Measurements from ENCODE around the gene NRXN2.

NRXN2 gene

DNA sequence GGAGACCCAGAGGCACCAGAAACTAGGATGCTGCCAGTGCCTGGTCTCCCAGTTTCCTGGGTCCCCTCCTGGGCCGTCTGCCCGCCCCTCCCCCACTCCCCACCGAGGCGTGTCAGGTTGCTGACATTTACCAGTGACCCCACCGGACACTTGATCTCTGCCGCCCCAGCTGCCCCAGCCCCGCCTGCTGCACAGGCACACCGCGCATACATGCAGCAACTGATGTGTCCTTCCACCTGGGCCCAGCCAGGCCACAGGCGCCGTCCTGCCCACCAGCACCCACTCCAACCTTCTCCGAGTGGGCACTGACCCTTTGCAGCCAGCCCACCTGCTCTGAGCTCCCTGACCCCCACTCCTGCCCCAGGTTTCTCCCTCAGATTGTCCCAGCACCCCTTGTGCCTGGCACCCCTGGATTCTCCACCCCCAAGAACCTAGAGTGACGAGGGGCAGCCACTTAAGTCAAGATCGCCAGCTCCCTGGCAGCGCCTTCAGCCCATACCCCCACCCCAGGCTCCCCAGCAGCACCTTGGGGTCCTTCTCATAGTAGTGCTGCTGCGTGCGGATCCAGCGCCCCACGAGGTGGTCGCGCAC is 36.2 kb upstream of the NRXN2 start:
- no peak for DNase-seq (ENCODE audit: low spot score)

DNA sequence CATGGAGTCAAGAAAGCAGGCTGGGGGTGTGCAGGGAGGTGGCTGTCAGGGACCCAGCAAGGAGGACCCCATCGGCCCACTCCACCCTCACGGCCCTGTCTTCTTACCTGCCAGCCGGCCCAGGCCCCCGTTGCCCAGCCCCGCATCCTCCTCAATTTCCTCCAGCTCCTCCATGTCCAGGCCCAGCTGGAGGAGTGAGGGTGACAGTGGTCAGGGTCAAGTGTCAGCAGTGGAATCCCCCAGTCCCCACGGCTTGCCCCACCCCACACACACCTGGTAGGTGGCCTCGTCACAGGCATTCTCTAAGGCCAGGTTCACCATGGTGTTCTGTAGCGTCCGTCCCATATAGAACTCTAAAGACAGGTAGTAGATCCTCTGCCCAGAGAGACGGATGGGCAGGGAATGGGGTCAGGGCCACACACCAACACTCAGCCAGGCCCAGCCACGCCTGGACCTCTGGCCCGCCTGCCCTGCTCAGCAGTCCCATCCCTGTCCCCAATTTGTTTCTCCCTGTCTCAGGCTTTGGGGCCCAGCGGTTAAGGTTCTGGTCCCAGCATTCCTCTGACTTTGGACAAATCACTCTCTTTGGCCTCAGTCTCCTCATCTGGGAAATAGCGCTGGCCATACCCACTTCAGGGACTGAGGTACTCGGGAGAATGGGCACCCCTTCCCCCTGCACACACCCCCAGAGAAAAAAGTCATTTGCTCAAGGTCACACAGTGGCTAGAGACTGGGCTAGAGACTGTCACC is 35.5 kb upstream of the NRXN2 start:
- DNase-seq (ENCODE audit: low spot score), result no peak

DNA sequence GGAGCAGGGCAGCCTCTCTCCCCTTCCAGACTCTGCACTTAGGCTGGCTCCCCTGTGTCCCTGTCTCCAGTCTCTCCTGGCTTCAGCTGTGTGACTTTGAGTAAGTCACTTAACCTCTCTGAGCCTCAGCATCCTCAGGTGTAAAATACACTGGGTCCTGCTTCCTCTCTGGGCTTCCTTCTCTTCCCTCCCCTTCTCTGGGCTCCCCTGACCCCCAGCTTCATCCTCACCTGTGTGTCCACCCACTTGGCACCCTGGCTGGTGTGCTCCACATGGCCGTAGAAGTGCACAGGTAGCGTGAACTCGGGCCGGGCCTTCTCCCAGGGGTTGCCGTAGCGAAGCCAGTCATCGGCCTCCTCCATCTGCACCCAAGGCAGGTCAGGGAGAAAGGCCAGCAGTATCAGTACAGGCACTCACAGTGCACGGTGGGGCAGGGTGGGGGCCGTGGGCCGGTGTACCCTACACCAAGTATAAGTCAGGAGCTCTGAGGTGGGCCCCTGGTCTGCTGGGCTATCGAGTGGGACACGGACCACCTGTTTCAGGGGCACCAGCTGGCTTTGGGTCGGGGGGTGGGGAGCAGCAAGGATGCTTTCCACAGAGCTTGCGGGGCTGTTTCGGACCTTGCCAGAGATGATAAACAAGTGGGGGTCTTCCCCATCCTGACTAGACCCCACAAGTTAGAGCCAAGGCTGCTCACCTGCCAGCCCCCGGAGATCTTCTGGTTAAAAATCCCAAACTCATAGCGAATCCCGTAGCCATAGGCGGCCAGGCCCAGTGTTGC is 34.7 kb upstream of the NRXN2 start:
- DNase-seq (ENCODE audit: low spot score), result no peak

DNA sequence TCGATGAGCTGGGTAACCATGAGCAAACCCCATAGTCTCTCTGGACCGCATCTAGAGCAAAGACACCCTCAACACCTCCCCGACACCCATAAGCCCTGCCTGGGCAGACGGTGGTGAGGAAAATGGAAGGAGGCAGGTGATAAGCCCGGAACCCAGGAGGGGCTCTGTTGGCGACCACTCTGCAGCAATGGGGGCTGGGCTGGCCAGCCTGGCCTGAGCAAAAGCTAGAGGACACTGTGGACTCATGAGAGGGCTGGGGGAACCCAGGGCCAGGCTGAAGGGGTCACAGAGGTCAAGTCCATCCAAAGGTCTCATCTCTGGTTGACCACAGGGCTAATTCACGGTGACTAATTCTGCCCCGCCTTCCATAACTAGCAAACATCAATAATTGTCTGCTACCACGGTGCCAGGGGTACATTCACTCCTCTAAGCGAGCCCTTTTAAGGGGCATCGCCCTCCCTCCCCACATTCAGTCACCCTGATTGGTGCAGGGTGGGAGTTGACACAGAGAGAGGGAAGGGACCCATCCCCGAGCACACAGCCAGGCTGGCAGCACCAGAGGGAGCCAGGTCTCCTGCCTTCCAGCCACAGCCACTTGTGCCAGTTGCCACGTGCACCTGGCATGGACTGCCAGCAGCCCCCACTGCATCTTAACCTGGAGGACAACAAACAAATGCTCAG is 32.8 kb upstream of the NRXN2 start:
- no peak for DNase-seq (ENCODE audit: low spot score)

DNA sequence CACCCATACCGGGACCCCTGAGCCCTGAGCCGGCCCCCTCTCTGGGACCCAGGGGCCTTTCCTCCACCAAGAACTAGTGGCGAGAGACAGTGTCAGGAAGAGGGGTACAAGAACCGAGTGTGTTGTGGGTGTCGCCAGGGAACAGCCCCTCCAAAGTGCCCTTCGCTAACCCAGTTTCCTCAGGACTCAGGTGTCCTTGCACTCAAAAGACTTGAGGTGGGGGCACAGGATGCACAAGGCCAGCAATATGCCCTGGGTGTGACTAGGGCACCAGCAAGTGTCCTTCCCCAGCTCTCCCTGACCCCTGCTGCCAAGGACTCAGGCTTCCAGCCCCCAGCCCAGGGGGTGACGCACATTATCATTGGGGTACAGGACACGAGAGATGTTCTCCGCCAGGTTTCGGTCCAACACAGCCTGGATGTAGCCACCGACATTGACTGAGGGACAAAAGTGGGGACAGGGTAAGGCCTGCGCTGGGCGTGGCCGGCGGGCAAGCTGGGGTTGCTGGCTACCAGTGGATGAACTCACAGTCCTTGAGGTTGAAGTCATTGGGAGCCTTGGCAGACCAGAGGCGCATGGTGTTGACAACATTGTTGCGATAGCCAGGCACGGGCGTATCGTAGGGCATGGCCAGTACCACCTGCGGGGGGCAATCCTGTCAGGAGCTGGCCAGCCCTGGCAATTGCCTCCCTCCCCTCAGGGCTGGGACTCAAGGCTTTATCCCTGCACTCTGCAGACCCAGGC is 32.1 kb upstream of the NRXN2 start:
- DNase-seq (ENCODE audit: low spot score), result no peak

DNA sequence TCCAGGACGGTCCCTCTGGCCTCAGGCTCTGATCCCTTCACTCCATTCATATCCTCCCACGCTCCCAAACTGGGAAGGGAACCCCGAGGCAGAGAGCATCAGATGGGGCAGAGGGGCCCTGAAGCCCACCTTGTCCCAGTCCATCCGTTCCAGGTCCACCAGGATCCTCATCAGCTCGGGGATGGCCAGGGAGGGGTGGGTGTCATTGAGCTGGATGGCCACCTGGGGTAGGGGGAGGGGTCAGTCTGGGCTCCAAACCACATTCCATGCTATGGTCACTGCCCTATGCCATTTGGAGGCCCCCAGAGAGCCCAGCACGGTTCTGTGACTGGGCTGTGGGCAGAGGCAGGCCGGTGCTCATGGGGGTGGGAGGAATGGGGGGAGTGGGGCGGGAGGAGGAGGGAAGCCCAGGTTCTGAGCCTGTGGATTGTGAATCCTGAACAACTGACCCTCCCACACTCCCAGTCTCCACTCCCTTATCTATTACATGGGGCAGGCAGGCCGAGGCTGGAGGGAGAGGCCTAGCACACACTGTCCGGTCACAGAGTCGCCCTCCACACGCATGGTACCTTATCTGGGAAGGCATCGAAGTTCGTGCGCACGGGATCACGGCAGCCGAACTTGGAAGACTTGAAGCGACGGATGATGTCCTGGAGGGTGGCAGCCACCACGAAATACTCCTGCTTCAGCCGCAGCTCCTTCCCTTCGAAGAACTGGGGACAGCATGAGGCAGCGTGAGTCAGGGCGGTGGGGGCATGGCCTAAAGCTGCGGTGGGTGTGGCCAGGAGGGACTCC is 31.3 kb upstream of the NRXN2 start:
- DNase-seq (ENCODE audit: low spot score), result no peak

DNA sequence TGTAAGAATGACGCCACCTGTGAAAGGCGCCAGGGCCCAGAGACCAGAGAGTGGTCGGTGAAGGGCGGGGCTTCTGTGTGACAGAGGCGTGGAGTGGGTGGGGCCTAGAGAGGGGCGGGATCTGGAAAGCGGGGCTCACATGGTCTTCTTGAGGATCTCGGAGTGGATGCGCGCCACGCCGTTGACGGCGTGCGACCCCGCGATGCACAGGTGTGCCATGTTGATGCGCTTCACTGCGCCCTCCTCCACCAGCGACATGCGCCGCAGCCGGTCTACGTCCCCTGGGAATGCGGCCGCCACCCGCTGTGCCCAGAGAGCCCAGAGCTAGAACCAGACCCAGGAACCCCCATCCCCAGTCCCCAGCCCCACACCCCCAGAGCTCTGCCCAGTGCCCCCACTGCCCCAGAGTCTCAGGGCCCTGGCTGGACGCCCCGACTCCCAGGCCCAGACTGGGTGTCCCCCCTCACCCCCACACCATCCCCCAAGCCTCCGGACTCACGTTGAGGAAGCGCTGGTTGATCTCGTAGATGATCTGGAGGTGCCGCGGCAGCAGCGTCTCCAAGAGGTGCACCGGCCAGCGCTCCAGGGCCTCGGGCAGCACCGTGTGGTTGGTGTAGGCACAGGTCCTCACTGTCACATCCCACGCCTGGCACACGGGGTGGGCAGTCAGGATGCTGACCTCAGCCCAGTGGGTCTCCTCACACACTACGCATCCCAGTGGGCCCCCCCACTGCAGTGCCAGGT is 30.6 kb upstream of the NRXN2 start:
- no peak for DNase-seq (ENCODE audit: low spot score)

DNA sequence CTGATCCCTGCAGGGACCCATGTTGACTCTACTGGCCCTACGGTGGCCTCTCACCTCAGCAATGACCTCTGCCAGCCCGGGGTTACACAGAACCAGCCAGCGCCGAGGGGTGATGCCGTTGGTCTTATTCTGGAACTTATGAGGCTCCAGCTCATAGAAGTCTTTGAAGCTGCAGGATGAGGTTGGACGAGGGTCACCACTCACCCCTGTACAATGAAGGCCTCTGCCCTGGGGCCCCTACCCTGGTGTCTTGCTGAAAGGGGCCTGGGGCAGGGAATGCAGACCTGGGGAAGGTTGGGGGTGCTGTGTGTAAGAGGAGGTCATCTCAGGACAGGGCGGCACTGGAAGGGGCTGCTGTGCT is 30.0 kb upstream of the NRXN2 start:
- no peak for DNase-seq (ENCODE audit: low spot score)

DNA sequence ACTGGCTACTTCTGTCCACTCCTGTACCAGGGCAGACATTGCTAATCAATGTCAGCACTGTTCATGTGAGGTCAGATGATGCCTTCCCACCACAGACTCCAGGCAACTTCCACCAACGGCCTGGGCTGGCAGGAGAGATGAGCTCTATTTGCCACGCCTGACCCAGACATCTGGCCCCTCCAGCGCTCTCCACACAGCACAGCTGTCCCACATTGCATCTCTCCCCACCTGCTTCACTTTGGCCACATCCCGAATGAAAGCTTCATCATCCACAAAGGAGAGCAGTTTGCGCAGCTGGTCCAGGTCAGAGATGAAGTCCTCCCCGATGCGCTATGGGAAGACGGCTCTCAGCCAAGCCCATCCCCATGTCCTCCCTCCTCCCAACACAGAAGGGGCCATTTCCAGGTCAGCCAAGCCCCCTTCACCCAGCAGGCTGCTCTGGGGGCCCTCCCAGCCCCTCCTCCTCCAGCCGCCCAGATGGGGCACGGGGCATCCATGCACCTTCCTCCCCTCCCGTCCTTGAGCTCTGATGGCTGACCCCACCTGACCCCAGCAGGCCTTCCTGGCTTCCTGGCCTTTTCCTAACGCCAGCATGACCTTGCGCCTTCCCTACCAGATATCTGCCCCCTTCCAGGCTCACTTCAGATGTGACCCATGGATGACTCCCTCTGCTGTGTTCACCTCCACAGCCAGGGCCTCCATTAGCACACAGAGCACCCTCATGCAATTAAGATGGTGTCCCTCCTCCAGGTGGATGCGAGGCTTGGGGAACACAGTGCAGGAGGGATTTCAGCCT is 29.4 kb upstream of the NRXN2 start:
- DNase-seq (ENCODE audit: low spot score), result no peak

DNA sequence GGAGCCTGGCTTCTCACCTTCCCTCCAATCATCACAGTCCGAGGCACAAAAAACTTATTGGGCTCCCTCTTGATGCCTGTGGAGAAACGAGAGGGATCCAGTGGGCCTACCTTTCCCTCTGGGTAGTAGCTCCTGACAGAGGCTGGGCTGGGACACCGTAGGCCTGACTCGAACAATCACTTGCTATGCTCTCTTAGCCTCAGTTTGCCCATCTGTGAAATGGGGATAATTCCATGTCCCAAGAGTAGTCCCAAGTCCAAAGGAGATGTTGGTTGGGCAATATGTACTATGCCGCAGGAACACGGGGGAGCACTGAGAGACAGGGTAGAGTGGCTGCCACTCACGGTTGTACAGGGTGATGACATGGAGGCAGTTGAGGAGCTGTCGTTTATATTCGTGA is 28.6 kb upstream of the NRXN2 start:
- no peak for DNase-seq (ENCODE audit: low spot score)

DNA sequence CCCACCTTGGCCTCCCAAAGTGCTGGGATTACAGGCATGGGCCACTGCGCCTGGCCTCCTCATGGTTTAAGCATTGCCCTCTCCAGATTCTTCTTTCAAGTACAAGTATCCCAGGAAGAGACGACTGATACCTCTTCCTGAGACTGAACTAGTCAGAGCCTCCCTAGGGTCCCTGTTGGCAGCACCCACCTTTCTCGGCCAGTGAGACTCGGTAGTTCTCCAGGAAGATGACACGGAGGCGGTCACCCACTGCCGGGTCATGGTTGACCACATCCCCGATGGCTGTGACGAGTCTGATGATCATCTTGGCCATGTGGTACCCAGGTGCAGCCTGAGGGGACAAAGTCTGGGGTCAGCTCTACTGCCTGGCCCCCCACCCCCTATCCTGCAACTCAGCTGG is 28.1 kb upstream of the NRXN2 start:
- DNase-seq (ENCODE audit: low spot score), result no peak

DNA sequence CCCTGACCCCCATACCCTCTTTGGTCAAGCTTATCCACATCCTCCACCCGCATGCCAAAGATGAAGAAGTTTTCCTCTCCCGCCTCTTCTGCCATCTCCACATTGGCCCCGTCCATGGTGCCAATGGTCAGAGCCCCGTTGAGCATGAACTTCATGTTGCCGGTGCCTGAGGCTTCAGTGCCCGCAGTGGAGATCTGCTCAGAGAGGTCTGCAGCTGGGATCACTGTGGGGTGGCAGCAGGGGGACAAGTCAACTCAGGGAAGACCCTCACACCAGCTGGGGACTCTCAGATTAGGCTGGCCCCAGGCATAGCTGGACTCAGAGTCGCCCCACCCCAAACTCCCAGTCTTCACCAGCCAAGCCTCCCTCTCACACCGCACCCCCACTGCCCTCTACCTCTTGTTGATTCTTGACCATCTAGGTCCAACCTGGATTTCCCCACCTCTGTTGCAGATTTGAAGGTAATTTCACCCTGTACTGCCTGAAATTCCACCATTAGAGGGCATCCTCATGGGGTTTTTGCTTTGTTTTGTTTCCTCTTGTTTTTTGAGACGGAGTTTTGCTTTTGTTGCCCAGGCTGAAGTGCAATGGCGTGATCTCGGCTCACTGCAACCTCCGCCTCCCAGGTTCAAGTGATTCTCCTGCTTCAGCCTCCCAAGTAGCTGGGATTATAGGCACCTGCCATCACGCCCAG is 27.5 kb upstream of the NRXN2 start:
- no peak for DNase-seq (ENCODE audit: low spot score)

DNA sequence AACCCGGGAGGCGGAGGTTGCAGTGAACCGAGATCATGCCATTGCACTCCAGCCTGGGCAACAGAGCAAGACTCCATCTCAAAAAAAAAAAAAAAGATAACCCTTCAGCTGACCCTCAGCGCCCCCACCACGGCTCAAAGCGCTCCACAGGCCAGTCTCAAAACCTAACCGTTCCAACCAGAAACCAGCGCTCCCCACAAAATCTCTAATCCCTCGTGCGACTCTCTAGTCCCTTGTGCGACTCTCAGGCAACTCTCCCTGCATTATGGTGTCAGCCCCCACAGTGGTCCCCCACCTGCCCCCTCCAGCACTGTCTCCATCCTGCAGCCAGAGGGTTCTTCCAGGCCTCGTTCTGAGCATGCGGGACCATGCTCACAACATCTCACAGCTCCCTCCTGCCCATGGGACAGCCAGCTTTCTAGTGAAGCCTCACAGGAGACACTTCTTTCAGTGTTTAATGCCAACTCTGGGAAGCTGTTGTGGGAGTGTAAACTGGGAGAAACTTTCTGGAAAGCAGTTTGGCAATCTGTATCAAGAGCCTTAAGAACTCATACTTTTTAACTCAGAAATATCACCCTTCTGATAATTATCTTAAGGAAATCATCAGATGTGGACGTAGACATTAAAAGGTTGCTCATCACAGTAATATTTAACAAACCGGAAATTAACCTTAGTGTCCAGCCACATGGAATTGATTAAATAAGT is 25.1 kb upstream of the NRXN2 start:
- DNase-seq (ENCODE audit: low spot score), result peak; percentile 69

DNA sequence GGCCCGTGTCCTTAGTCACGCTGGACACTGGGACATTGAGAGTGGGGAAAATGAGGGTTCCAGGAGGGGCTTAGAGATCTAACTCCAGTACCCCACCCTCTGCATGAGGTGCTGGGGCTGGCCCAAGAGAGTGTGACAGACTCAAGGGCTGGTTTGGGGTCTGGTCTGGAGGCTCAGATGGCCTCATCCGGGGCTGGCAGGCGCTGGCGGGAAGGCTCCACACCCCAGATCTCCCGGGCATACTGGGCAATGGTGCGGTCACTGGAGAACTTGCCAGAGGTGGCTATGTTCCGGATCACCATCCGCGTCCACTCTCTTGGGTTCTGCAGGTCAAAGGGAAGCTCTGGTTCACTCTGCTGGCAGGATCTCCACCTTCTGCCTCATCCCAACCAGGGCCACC is 23.5 kb upstream of the NRXN2 start:
- no peak for DNase-seq (ENCODE audit: low spot score)

DNA sequence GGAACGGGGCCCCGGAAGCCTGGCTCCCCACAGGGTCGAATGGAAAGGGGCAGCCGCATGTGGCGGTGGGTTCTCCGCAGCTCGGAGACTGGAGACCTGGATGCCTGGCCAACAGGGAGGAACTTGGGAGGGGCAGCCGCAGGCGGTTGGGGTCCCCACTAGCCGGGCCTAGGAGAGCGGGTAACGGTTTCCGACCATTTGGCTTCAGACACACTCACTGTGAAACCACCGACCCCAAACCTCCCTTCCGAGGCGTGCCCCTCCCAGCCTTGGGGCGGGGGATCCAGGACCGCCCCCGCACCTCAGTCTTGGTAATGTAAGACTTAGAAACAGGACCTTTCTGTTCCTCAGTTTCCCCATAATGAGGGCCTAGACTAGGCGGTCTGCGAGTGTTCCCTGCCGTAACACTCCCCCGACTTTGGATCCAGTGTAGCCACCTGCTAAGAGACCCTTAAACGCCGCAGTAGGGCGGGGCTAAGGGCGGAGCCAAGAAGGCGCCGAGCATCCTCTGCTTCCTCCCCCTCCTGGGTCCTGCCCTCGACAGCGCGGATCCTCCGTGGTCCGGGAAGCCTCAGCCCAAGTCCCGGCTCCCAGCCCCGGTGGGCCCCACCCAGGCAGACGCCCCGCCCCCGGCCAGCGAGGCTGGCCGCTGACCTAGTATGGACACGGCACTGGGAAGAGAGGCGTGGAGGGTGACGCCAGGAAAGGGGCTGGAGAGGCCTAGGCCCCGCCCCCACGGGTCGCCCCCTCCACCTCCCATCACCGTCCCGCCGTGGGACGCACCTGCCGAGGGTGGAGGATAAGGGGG is 22.7 kb upstream of the NRXN2 start:
- peak; percentile 89 for DNase-seq (ENCODE audit: low spot score)

DNA sequence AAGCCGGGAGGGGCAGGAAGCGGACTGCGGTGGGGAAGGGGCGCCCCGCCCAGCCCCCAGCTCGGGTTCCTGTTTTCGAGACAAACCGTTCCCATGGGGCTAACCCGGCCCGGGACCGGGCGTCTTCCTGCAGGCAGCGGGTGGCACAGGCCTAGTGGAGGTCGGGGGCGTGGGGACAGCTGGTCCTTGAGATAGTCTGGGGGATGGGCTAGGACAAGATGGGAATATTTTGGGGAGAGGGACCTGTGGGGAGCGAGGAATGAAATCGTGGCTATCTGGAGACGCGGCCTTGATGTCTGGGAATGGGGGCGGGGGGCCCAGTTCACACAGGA is 22.2 kb upstream of the NRXN2 start:
- no peak for DNase-seq (ENCODE audit: low spot score)

DNA sequence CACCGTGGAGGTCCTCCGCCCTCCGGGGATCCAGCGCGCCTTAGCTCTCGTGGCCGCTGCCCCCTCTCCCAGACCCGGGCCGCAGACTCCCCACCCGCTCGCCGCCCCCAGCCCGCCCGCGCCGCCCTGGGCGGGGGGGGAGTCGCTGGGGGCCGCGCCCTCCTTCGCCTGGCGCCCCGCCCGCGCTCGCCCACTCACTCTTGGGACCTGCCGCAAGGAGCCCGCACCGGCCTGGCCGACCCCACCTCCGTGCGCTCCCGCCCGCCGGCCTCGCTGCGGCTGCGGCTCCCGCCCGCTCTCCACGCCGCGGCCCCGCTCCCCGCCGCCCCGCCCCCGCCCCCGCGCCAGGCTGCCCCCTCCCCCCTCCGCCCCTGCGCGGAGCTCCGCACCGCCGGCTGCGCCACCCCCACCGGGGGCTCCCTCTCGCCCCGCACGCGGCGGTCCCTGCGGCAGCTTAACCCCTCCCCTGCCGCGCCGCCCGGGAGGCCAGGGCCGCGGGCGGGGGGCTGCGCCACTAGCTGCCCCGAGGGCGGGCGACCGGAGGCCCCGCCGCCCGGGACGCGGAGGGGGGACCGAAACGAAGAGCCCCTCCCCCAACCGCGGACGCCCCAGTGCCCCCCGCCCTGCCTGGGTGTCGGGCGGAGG is 21.7 kb upstream of the NRXN2 start:
- DNase-seq (ENCODE audit: low spot score), result no peak

Measured in AG20443 (cell line).